ENCODE data around the gene SMIM32. TPM values are rescaled to one million over a fixed set of nuclear protein-coding genes. Genes with fewer than 3 reads are reported as not detected.
A peak's percentile ranks its signal among the peaks of the same experiment; 100 is the strongest.

SMIM32 gene
- total and polyA plus RNA-seq, 2 of the 13 experiments (the other 11 are each of a cell fraction or from before 2014, with no cell fraction given) = 0.15 to 0.20 TPM

DNA sequence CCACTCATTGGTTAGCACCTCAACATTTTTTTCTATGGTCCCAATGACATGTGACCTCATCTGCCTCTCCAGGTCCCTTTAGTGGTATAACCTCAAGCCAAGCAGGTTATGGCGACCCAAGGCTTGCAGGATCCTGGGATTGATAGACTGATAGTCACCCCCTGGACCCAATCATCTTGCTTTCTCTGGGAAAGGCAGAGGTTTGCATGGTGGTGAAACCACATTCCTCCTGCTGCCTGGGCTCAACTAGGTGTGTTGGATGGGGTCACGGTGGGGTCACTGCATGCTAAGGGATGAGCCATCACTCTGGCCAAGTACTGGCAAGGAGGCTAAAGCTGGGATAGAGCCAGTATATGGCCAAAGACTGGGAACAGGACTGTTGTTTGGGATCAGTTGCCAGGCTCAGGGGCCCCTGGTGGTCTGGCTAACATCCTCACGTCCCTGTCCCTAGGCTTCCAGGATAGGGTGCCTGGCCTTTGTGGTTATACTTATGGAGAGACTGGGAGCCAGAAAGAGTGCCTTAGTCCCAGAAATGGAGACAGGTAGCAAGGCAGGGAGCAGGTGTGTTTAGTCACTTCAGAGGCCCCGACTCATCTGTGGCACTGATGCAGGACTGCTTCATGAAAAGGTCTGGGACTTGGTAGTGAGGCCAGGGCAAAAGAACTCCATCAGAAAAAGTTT is 4.6 kb upstream of the SMIM32 start (continued):
- TF ChIP-seq, protein P1, sequence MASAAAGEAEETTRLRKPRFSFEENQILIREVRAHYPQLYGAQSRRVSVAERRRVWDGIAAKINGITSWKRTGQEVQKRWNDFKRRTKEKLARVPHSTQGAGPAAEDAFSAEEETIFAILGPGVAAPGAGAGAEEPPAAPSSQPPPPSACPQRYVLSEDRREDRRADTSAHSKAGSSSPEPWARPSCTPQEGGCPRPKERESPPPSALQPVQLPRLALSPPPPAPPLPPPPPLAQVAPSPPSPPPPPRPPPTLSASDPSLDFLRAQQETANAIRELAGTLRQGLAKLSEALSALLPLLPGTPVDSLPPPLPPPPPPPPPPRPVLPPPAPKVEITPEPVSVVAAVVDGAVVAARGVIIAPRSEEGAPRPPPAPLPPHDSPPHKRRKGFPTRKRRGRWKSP (CRISPR knock-in tag; IDR thresholded peaks at IDR 0.05) = no peak
- no peak for TF ChIP-seq CENPX (CRISPR knock-in tag; IDR thresholded peaks at IDR 0.05)

DNA sequence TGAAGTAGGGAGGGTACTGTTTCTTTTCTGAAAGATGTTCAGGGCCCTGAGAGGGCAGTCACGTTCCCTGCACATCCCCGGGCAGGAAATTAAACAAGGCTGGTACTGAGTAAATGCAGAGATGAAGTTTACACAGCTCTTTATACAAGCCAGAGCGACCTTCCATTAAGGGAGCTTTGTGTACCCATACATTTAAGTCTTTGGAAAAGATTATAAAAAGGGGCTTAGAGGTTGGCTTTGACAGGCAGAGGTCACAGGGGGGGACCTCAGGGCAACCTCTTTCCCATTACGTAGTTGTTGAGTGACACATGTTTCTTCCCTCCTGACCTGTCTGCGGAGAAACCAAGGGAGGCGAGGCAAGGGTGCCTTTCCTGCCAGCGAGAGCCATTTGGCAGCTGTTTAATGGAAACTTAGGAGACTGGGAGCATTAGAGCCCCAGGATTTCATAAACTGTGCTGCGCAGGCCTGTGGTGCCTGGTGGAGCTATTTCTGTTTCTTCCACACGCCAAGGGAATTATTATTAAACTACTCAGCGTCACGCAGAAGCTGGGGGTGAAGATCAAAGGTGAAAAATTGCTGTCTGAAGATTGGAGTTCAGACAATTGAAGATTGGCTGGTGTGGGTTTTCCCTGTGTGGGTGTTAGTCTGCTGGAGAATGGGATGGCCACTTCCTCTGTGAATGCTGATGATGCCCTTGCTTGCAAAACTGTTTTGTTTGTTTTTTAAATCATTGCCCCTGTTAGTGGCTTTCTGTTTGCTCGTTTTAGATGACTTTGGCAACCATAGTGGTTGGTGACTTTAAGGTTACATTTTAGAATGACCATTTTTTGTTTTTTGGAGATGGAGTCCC is 3.2 kb upstream of the SMIM32 start:
- intact Hi-C loops (cut with micrococcal nuclease; ENCODE audit: unreplicated experiment) = no loop called here
- H3K4me1 ChIP-seq (ENCODE audit: insufficient read depth, low read length) = peaks cover 30% of the 10 kb centered on the region
- 28% methylated on average over 12 of the region's 12 CpGs for WGBS (ENCODE audit: low lambda C conversion rate)
- no peak overlapping the region for H3K9ac ChIP-seq (ENCODE audit: insufficient read depth, low read depth, low read length)
- ATAC-seq (no peak), FAIRE-seq (no peak), DNase-seq (ENCODE audit: low spot score) (no peak)
- CTCF ChIA-PET (ENCODE audit: low intra/inter-chr PET ratio, low total read pairs) = no interaction called here
- no peak overlapping the region for H3K4me2 ChIP-seq (ENCODE audit: low read depth, low read length)
- POLR2A ChIA-PET = no interaction called here
- no peak overlapping the region for H3K4me3 ChIP-seq (replicated peaks in 1 of 3; ENCODE audit: insufficient read depth in 1 of 3, low read depth in 2 of 3, low read length in 3 of 3)
- no peaks in the 10 kb centered on the region for H3K9me3 ChIP-seq (ENCODE audit: low read length)
- H3K27me3 ChIP-seq (ENCODE audit: control insufficient read depth in 1 of 2, insufficient read depth in 2 of 2, low read length in 2 of 2) = peaks cover 0 to 20% of the 10 kb centered on the region in 2 experiments; a peak in 3 of 5 replicates
- in situ Hi-C loops (cut with HindIII; ENCODE audit: extremely low pct_ligation_motif_present, low pct_unique_long_range_greater_than_20kb) = no loop called here
- H4K20me1 ChIP-seq (ENCODE audit: insufficient read depth, low read length) = no peaks in the 10 kb centered on the region
- BruUV-seq (replicated peaks) = no TSS peak
- no peaks in the 10 kb centered on the region for H3K36me3 ChIP-seq (replicated peaks in 1 of 2; ENCODE audit: control insufficient read depth in 1 of 2, insufficient read depth in 2 of 2, low read length in 2 of 2)
- H2AFZ ChIP-seq (ENCODE audit: low read length) = no peak overlapping the region
- H3K27ac ChIP-seq (ENCODE audit: extremely low read length, insufficient read depth, low read length) = no peak overlapping the region
- H3K79me2 ChIP-seq (ENCODE audit: insufficient read depth, low read length) = no peaks in the 10 kb centered on the region
- TF ChIP-seq FOSL1 (CRISPR knock-in tag; IDR thresholded peaks at IDR 0.05; ENCODE audit: borderline replicate concordance) = no peak
- peak; percentile 51; the same call in 1 of the 2 replicates for TF ChIP-seq NR2F2 (IDR thresholded peaks at IDR 0.05; ENCODE audit: borderline replicate concordance, low read depth)
- TF ChIP-seq ZNF547 (CRISPR knock-in tag; IDR thresholded peaks at IDR 0.05) = no peak
- no peak for TF ChIP-seq CEBPG (CRISPR knock-in tag; IDR thresholded peaks at IDR 0.05)
- TF ChIP-seq, protein P2, sequence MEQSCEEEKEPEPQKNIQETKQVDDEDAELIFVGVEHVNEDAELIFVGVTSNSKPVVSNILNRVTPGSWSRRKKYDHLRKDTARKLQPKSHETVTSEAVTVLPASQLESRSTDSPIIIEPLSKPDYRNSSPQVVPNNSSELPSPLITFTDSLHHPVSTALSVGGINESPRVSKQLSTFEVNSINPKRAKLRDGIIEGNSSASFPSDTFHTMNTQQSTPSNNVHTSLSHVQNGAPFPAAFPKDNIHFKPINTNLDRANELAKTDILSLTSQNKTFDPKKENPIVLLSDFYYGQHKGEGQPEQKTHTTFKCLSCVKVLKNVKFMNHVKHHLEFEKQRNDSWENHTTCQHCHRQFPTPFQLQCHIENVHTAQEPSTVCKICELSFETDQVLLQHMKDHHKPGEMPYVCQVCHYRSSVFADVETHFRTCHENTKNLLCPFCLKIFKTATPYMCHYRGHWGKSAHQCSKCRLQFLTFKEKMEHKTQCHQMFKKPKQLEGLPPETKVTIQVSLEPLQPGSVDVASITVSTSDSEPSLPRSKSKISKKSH (CRISPR knock-in tag; IDR thresholded peaks at IDR 0.05; ENCODE audit: borderline replicate concordance) = no peak
- TF ChIP-seq, protein P3, sequence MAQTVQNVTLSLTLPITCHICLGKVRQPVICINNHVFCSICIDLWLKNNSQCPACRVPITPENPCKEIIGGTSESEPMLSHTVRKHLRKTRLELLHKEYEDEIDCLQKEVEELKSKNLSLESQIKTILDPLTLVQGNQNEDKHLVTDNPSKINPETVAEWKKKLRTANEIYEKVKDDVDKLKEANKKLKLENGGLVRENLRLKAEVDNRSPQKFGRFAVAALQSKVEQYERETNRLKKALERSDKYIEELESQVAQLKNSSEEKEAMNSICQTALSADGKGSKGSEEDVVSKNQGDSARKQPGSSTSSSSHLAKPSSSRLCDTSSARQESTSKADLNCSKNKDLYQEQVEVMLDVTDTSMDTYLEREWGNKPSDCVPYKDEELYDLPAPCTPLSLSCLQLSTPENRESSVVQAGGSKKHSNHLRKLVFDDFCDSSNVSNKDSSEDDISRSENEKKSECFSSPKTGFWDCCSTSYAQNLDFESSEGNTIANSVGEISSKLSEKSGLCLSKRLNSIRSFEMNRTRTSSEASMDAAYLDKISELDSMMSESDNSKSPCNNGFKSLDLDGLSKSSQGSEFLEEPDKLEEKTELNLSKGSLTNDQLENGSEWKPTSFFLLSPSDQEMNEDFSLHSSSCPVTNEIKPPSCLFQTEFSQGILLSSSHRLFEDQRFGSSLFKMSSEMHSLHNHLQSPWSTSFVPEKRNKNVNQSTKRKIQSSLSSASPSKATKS (CRISPR knock-in tag; IDR thresholded peaks at IDR 0.05) = no peak
- no peak for TF ChIP-seq HNRNPH1 (optimal IDR thresholded peaks at IDR 0.05; ENCODE audit: low read depth, low read length)
- TF ChIP-seq NFE2L1 (CRISPR knock-in tag; IDR thresholded peaks at IDR 0.05; ENCODE audit: borderline replicate concordance) = no peak
- no peak for TF ChIP-seq SNRNP70 (IDR thresholded peaks at IDR 0.05; ENCODE audit: low read depth, low read length)
- no peak for TF ChIP-seq GATAD1 (CRISPR knock-in tag; IDR thresholded peaks at IDR 0.05)
- peak; percentile 56 for TF ChIP-seq NR2F6 (IDR thresholded peaks at IDR 0.05)
- 0 out of 2 replicates have a peak, but pooled peaks have one; percentile 11 for TF ChIP-seq NR2F6 (CRISPR knock-in tag; IDR thresholded peaks at IDR 0.05)
- TF ChIP-seq, protein P4, sequence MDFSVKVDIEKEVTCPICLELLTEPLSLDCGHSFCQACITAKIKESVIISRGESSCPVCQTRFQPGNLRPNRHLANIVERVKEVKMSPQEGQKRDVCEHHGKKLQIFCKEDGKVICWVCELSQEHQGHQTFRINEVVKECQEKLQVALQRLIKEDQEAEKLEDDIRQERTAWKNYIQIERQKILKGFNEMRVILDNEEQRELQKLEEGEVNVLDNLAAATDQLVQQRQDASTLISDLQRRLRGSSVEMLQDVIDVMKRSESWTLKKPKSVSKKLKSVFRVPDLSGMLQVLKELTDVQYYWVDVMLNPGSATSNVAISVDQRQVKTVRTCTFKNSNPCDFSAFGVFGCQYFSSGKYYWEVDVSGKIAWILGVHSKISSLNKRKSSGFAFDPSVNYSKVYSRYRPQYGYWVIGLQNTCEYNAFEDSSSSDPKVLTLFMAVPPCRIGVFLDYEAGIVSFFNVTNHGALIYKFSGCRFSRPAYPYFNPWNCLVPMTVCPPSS (IDR thresholded peaks at IDR 0.05) = no peak
- TF ChIP-seq REXO4 (CRISPR knock-in tag; IDR thresholded peaks at IDR 0.05; ENCODE audit: borderline replicate concordance) = no peak
